Liver (tissue), 3 donors: ENCODE data around the gene KDM3B.

Source experiments
- FOXA1 ChIP-seq: IDR thresholded peaks from 2 replicates; pipeline ENCODE4 v1.6.1; 2016; ENCODE audit warnings: antibody characterized with exemption
- HNF4G ChIP-seq: IDR thresholded peaks from 2 replicates; pipeline ENCODE4 v1.6.1; 2016; ENCODE audit warnings: antibody characterized with exemption
- JUND ChIP-seq, 2 donors: IDR thresholded peaks; 2 replicates each; pipeline ENCODE4 v1.6.1; 2016; ENCODE audit warnings: antibody characterized with exemption in 2 of 2
- RAD21 ChIP-seq, 2 donors: IDR thresholded peaks; 2 replicates each; pipeline ENCODE4 v1.6.1; 2016; ENCODE audit warnings: antibody characterized with exemption in 2 of 2, mild to moderate bottlenecking in 2 of 2
- TAF1 ChIP-seq: conservative IDR thresholded peaks from 2 replicates; pipeline ENCODE4 v1.6.1; 2016; ENCODE audit warnings: antibody characterized with exemption, mild to moderate bottlenecking
- TF ChIP-seq, protein P1 (sequence below): fragments of 150-350 bp; IDR thresholded peaks from 2 replicates; pipeline ENCODE4 v1.5.1; 2017; ENCODE audit warnings: improper control_type of control experiment, low read depth, low read length; ENCODE audit not compliant: missing input control
- TF ChIP-seq, protein P2 (sequence below): IDR thresholded peaks from 2 replicates; pipeline ENCODE4 v1.6.1; 2016; ENCODE audit warnings: antibody characterized with exemption, mild to moderate bottlenecking
- TF ChIP-seq, protein P3 (sequence below): IDR thresholded peaks from 2 replicates; pipeline ENCODE4 v1.6.1; 2016; ENCODE audit warnings: antibody characterized with exemption
- donor health status: healthy.
- donor health status: healthy.

DNA sequence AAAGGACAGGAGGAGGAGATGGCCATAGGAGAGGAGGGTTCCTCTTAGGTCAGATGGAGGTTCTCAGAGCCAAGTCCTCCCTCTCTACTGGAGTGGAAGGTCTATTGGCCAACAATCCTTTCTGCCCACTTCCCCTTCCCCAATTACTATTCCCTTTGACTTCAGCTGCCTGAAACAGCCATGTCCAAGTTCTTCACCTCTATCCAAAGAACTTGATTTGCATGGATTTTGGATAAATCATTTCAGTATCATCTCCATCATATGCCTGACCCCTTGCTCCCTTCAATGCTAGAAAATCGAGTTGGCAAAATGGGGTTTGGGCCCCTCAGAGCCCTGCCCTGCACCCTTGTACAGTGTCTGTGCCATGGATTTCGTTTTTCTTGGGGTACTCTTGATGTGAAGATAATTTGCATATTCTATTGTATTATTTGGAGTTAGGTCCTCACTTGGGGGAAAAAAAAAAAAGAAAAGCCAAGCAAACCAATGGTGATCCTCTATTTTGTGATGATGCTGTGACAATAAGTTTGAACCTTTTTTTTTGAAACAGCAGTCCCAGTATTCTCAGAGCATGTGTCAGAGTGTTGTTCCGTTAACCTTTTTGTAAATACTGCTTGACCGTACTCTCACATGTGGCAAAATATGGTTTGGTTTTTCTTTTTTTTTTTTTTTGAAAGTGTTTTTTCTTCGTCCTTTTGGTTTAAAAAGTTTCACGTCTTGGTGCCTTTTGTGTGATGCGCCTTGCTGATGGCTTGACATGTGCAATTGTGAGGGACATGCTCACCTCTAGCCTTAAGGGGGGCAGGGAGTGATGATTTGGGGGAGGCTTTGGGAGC, 115.9 kb downstream of the KDM3B start:
- peak in 1 of 2 donors; percentile 15 for TF ChIP-seq JUND (IDR thresholded peaks at IDR 0.05)
- TF ChIP-seq, protein P1, sequence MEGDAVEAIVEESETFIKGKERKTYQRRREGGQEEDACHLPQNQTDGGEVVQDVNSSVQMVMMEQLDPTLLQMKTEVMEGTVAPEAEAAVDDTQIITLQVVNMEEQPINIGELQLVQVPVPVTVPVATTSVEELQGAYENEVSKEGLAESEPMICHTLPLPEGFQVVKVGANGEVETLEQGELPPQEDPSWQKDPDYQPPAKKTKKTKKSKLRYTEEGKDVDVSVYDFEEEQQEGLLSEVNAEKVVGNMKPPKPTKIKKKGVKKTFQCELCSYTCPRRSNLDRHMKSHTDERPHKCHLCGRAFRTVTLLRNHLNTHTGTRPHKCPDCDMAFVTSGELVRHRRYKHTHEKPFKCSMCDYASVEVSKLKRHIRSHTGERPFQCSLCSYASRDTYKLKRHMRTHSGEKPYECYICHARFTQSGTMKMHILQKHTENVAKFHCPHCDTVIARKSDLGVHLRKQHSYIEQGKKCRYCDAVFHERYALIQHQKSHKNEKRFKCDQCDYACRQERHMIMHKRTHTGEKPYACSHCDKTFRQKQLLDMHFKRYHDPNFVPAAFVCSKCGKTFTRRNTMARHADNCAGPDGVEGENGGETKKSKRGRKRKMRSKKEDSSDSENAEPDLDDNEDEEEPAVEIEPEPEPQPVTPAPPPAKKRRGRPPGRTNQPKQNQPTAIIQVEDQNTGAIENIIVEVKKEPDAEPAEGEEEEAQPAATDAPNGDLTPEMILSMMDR = no peak
- no peak for TF ChIP-seq FOXA1
- TF ChIP-seq, protein P2, sequence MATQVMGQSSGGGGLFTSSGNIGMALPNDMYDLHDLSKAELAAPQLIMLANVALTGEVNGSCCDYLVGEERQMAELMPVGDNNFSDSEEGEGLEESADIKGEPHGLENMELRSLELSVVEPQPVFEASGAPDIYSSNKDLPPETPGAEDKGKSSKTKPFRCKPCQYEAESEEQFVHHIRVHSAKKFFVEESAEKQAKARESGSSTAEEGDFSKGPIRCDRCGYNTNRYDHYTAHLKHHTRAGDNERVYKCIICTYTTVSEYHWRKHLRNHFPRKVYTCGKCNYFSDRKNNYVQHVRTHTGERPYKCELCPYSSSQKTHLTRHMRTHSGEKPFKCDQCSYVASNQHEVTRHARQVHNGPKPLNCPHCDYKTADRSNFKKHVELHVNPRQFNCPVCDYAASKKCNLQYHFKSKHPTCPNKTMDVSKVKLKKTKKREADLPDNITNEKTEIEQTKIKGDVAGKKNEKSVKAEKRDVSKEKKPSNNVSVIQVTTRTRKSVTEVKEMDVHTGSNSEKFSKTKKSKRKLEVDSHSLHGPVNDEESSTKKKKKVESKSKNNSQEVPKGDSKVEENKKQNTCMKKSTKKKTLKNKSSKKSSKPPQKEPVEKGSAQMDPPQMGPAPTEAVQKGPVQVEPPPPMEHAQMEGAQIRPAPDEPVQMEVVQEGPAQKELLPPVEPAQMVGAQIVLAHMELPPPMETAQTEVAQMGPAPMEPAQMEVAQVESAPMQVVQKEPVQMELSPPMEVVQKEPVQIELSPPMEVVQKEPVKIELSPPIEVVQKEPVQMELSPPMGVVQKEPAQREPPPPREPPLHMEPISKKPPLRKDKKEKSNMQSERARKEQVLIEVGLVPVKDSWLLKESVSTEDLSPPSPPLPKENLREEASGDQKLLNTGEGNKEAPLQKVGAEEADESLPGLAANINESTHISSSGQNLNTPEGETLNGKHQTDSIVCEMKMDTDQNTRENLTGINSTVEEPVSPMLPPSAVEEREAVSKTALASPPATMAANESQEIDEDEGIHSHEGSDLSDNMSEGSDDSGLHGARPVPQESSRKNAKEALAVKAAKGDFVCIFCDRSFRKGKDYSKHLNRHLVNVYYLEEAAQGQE = no peak
- TF ChIP-seq TAF1 = no peak
- no peak for TF ChIP-seq RAD21 (IDR thresholded peaks at IDR 0.05)
- TF ChIP-seq, protein P3, sequence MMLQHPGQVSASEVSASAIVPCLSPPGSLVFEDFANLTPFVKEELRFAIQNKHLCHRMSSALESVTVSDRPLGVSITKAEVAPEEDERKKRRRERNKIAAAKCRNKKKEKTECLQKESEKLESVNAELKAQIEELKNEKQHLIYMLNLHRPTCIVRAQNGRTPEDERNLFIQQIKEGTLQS = no peak
- TF ChIP-seq HNF4G = peak; percentile 5
